ENCODE results near the gene LAMB1. TPM values are rescaled to one million over a fixed set of nuclear protein-coding genes. Genes with fewer than 3 reads are reported as not detected.

The LAMB1 gene
- total RNA-seq, 1 donor from 2014 or later: 220 TPM

DNA sequence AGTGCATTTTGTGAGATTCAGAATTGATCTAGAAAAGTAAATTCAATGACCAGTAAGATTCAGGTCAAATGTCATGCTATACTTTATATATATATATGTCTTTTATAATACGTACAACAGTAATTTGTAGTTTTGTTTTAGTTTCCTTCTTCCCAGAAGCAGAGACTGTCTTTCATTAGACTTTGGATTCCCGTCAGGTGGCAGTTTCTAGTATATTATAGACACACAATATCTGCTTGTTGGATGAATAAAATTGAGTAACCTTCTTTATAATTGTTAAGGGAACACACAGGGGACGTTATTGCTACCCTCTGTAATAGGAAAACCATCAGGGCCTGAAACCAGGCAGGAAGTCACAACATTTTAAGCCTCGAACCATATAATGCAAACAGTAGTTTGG is 5.3 kb upstream of the LAMB1 start:
- no peak for TF ChIP-seq CTCF (conservative IDR thresholded peaks at IDR 0.05; ENCODE audit: low read depth, low read length)
- no peak for DNase-seq (ENCODE audit: low read depth)
- H3K4me3 ChIP-seq (ENCODE audit: low read depth, low read length): no peak overlapping the region

DNA sequence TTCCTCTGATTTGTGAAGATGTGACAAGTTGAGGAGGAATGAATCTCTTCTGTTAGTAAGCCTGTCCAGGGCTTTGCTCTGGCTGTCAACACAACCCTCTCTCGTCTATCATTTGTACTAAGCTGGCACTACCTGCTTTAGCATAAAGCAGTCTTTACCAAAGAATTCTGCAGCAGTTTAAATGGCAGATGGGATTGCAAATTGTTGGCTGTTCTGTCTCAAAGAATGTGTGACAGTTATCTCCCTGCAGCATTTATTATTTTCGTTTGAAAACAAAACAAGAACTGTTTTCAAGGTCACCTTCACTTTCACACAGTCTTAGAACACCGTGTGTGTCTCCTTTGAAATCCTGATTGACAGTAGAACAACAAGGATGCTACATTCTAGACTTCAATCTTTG is 4.8 kb upstream of the LAMB1 start:
- TF ChIP-seq CTCF (conservative IDR thresholded peaks at IDR 0.05; ENCODE audit: low read depth, low read length): no peak
- H3K4me3 ChIP-seq (ENCODE audit: low read depth, low read length): no peak overlapping the region
- DNase-seq (ENCODE audit: low read depth): no peak

- no peak for DNase-seq (ENCODE audit: low read depth)
- TF ChIP-seq CTCF (conservative IDR thresholded peaks at IDR 0.05; ENCODE audit: low read depth, low read length): no peak
- no peak overlapping the region for H3K4me3 ChIP-seq (ENCODE audit: low read depth, low read length)
Observed at GRCh38 chr7:108007261-108007660, 4.3 kb upstream of the LAMB1 start.

- peak overlapping the region; percentile 85 for H3K4me3 ChIP-seq (ENCODE audit: low read depth, low read length)
- DNase-seq (ENCODE audit: low read depth): peak; percentile 100
- no peak for TF ChIP-seq CTCF (conservative IDR thresholded peaks at IDR 0.05; ENCODE audit: low read depth, low read length)
Observed at GRCh38 chr7:108004220-108005142, 1.5 kb upstream of the LAMB1 start.

DNA sequence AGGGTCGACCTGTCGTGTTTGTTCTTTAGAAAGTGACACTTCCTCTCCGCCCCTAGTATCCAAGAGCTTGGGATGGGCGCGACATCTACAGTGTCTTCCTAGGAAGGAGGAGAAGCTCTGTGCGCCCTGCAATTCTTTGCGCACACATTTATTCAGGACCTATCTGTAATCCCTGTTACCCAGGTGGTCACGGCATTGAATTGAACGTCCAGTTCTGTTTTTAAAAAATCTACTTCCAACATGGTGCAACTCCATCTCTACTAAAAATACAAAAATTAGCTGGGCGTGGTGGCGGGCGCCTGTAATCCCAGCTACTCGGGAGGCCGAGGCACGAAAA is 606 bp upstream of the LAMB1 start:
- no peak for DNase-seq (ENCODE audit: low read depth)
- no peak for TF ChIP-seq CTCF (conservative IDR thresholded peaks at IDR 0.05; ENCODE audit: low read depth, low read length)

GRCh38 chr7:108001764-108002725 is 916 bp downstream of the LAMB1 start:
- no peak for TF ChIP-seq CTCF (conservative IDR thresholded peaks at IDR 0.05; ENCODE audit: low read depth, low read length)
- no peak for DNase-seq (ENCODE audit: low read depth)
- H3K4me3 ChIP-seq (ENCODE audit: low read depth, low read length): peak overlapping the region; percentile 85

More for the DNA sequence above, 606 bp upstream of the LAMB1 start:
- peak overlapping the region; percentile 85 for H3K4me3 ChIP-seq (ENCODE audit: low read depth, low read length)

Measured in epithelial cell of proximal tubule (primary cell).